Transverse colon (tissue), 4 donors: ENCODE measurements around the gene MBD2. TPM values are rescaled to one million over a fixed set of nuclear protein-coding genes. Genes with fewer than 3 reads are reported as not detected.

Experiments
- DNase-seq: peaks from one replicate; pipeline ENCODE4 v3.0.0-alpha.2; 2019
- H3K27ac ChIP-seq, 4 donors: fragments of 200-600 bp; sonication (generic); 2 replicates each; pipeline ENCODE4 v1.5.1; 2016 to 2018; ENCODE audit warnings: inconsistent platforms in 4 of 4
- H3K27me3 ChIP-seq: fragments of 200-600 bp; sonication (generic); 2 replicates; pipeline ENCODE4 v1.5.1; 2017; ENCODE audit warnings: inconsistent platforms
- H3K36me3 ChIP-seq, 4 donors: fragments of 200-600 bp; sonication (generic); 2 replicates each; pipeline ENCODE4 v1.5.1; 2017 to 2019; ENCODE audit warnings: inconsistent platforms in 4 of 4
- H3K4me1 ChIP-seq, 4 donors: fragments of 200-600 bp; sonication (generic); 2 replicates each; pipeline ENCODE4 v1.5.1; 2017 to 2020; ENCODE audit warnings: inconsistent platforms in 4 of 4
- H3K4me3 ChIP-seq, 4 donors: fragments of 200-600 bp; sonication (generic); 1 replicate in 1 of 4; 2 replicates in 3 of 4; pipeline versions ENCODE4 v1.5.1 to v1.6.1; 2017 to 2019; ENCODE audit warnings: inconsistent platforms in 4 of 4
- H3K9me3 ChIP-seq, 2 donors: fragments of 200-600 bp; sonication (generic); 2 replicates each; pipeline ENCODE4 v1.5.1; 2017 to 2019; ENCODE audit warnings: inconsistent platforms in 2 of 2
- CTCF ChIP-seq, 5 experiments: fragments of 200-600 bp in 3 of 5; fragments of 450-650 bp in 2 of 5; sonication (generic) in 3 of 5; IDR thresholded peaks; 1 replicate in 2 of 5; 2 replicates in 3 of 5; pipeline ENCODE4 v1.5.1; 2016 to 2017; ENCODE audit warnings: antibody characterized with exemption in 5 of 5, inconsistent platforms in 3 of 5, mild to moderate bottlenecking in 2 of 5, moderate library complexity in 1 of 5
- EP300 ChIP-seq: sonication (generic); formaldehyde crosslinking; IDR thresholded peaks from one replicate; pipeline ENCODE4 v1.6.1; 2017; ENCODE audit warnings: antibody characterized with exemption, low read depth
- POLR2A ChIP-seq: fragments of 450-650 bp; IDR thresholded peaks from one replicate; pipeline ENCODE4 v1.6.1; 2016; ENCODE audit warnings: antibody characterized with exemption, mild to moderate bottlenecking, moderate library complexity
- POLR2AphosphoS5 ChIP-seq, 3 donors: sonication (generic); formaldehyde crosslinking; IDR thresholded peaks; one replicate each; pipeline ENCODE4 v1.6.1; 2016; ENCODE audit warnings: antibody characterized with exemption in 3 of 3
- WGBS, 2 donors: methylation state at CpG; one replicate each; pipeline ENCODE4 v1.1.5; 2018; ENCODE audit warnings: low coverage in 1 of 2; 5-methylcytosine and 5-hydroxymethylcytosine counted together
- in situ Hi-C, 4 donors: fragments of 200-750 bp; cut with MboI; loops; one replicate each; pipeline versions ENCODE4 v1.15.0 to v1.15.1; 2017; ENCODE audit warnings: low sequenced_read_pairs in 3 of 4, low pct_ligation_motif_present in 1 of 4, low pct_unique_long_range_greater_than_20kb in 1 of 4
- intact Hi-C: fragments of 100-400 bp; cut with DNase I; formaldehyde crosslinking; loops from one replicate; pipeline ENCODE4 v1.15.1; 2023; ENCODE audit warnings: low total_unique reads
- total RNA-seq, 4 donors: library from RNA; depleted of rRNA; stranded (reverse); fragments of >200 nt; gene quantifications; one replicate each; pipeline ENCODE4 v1.1.0, GENCODE V29; 2016

The MBD2 gene
- total RNA-seq, 4 donors from 2014 or later, result 26.9 to 62.1 (median 35.9) TPM

- in situ Hi-C loops, result no loop called here
- H3K4me1 ChIP-seq, result peaks cover 0 to 3% (median 0%) of the 10 kb centered on the region in 4 donors
- H3K9me3 ChIP-seq, result no peaks in the 10 kb centered on the region
- H3K27me3 ChIP-seq, result no peaks in the 10 kb centered on the region
- no peak for TF ChIP-seq POLR2A
- no peak for TF ChIP-seq EP300
- TF ChIP-seq CTCF (IDR thresholded peaks at IDR 0.05), result no peak
- TF ChIP-seq POLR2AphosphoS5 (IDR thresholded peaks at IDR 0.05), result no peak
- no peak overlapping the region for H3K4me3 ChIP-seq
- DNase-seq, result no peak
- peaks cover 0 to 6% (median 0%) of the 10 kb centered on the region in 4 donors for H3K36me3 ChIP-seq
- WGBS, 2 donors, result 83% methylated on average over 1 of the region's 1 CpG; no CpG with 5 or more reads in 1 of the 2 donors
- no peak overlapping the region for H3K27ac ChIP-seq
- intact Hi-C loops, result no loop called here
These were observed 50.4 kb downstream of the MBD2 start for GRCh38 chr18:54173980-54174630.

- no peaks in the 10 kb centered on the region for H3K27me3 ChIP-seq
- H3K9me3 ChIP-seq, result no peaks in the 10 kb centered on the region
- 90 to 93% methylated on average over 2 of the region's 2 CpGs for WGBS, 2 donors
- intact Hi-C loops (no loop called here), in situ Hi-C loops (no loop called here)
- TF ChIP-seq POLR2A (no peak), POLR2AphosphoS5 (IDR thresholded peaks at IDR 0.05) (no peak)
- DNase-seq, result no peak
- H3K36me3 ChIP-seq, result peaks cover 0 to 6% (median 0%) of the 10 kb centered on the region in 4 donors
- no peak overlapping the region for H3K4me3 ChIP-seq
- no peak overlapping the region for H3K27ac ChIP-seq
- H3K4me1 ChIP-seq, result peaks cover 0 to 3% (median 0%) of the 10 kb centered on the region in 4 donors
These were observed 51.2 kb downstream of the MBD2 start for GRCh38 chr18:54173250-54173649.

- intact Hi-C loops, result no loop called here
- WGBS, 2 donors, result 91 to 93% methylated on average over 4 of the region's 4 CpGs
These were observed 54.8 kb downstream of the MBD2 start for GRCh38 chr18:54169431-54170403.

DNA sequence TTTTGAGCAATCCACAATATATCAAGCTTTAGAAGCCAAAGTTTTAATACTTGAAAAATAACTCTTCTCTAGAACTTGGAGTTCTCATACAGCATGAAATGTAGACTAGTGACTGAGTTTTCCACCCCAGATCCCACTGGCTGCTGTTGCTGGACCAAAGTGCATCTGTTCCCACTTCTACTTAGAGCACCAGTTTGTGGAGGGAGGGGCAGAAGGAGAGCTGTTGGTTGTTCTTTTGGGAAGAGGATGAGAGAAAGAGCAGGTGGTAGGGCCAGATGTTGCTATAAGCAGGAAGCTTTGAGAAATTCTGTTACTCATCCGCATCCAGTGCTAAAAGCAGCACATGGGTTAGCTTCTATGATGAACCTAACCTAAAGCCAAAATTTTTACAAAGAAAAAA lies 59.0 kb downstream of the MBD2 start:
- Histone ChIP-seq H3K36me3 (peaks cover 0 to 40% (median 16%) of the 10 kb centered on the region in 4 donors), H3K4me3 (no peak overlapping the region), H3K9me3 (no peaks in the 10 kb centered on the region), H3K27me3 (no peaks in the 10 kb centered on the region), H3K4me1 (no peaks in the 10 kb centered on the region), H3K27ac (no peak overlapping the region)
- in situ Hi-C loops (no loop called here), intact Hi-C loops (no loop called here)
- no peak for TF ChIP-seq CTCF (IDR thresholded peaks at IDR 0.05)
- 96 to 100% methylated on average over 1 of the region's 1 CpG for WGBS, 2 donors
- DNase-seq, result no peak

More at GRCh38 chr18:54169431-54170403, 54.8 kb downstream of the MBD2 start:
- in situ Hi-C loops, result no loop called here
- TF ChIP-seq EP300 (no peak), CTCF (IDR thresholded peaks at IDR 0.05) (no peak), POLR2AphosphoS5 (IDR thresholded peaks at IDR 0.05) (no peak), POLR2A (no peak)
- Histone ChIP-seq H3K4me1 (peaks cover 0 to 3% (median 0%) of the 10 kb centered on the region in 4 donors), H3K4me3 (no peak overlapping the region), H3K27ac (no peak overlapping the region), H3K36me3 (peaks cover 0 to 12% (median 3%) of the 10 kb centered on the region in 4 donors), H3K27me3 (no peaks in the 10 kb centered on the region), H3K9me3 (no peaks in the 10 kb centered on the region)
- no peak for DNase-seq
